Left lung (tissue), 10 donors: ENCODE results near the gene LRMDA. TPM values are rescaled to one million over a fixed set of nuclear protein-coding genes. Genes with fewer than 3 reads are reported as not detected.

ENCODE experiments used
- ATAC-seq: fragments of 200-7000 bp; cut with Tn5 transposase; one replicate; pipeline ENCODE4 v1.9.1; 2020; ENCODE audit warnings: moderate library complexity
- DNase-seq, 4 donors: peaks; one replicate each; pipeline ENCODE4 v3.0.0-alpha.2; 2013 to 2020
- H3K27ac ChIP-seq, 2 donors: fragments of 200-600 bp; sonication (generic) in 1 of 2; one replicate each; pipeline versions ENCODE4 v1.5.0 to v1.8.0; 2020 to 2021
- H3K27me3 ChIP-seq, 2 donors: fragments of 200-600 bp; sonication (generic) in 1 of 2; one replicate each; pipeline versions ENCODE4 v1.5.0 to v1.8.0; 2020 to 2021
- H3K36me3 ChIP-seq, 2 donors: fragments of 200-600 bp; sonication (generic) in 1 of 2; one replicate each; pipeline versions ENCODE4 v1.5.0 to v1.8.0; 2020 to 2021
- H3K4me1 ChIP-seq, 2 donors: fragments of 200-600 bp; one replicate each; pipeline ENCODE4 v1.8.0; 2021
- H3K4me3 ChIP-seq, 2 donors: fragments of 200-600 bp; sonication (generic) in 1 of 2; one replicate each; pipeline versions ENCODE4 v1.5.0 to v1.8.0; 2020 to 2021; ENCODE audit warnings: mild to moderate bottlenecking in 1 of 2
- H3K9me3 ChIP-seq, 2 donors: fragments of 200-600 bp; sonication (generic) in 1 of 2; one replicate each; pipeline versions ENCODE4 v1.5.0 to v1.8.0; 2020 to 2021
- intact Hi-C, 2 donors: fragments of 100-400 bp; cut with DNase I; formaldehyde crosslinking; loops; one replicate each; pipeline versions ENCODE4 v1.11.2 to v1.14.2; 2022
- polyA plus RNA-seq, 6 donors: library from polyadenylated mRNA; unstranded; fragments of 120-200 nt; gene quantifications; one replicate each; pipeline ENCODE4 v1.2.1, GENCODE V29; 2013; ENCODE audit not compliant: insufficient read length in 6 of 6
- total RNA-seq, 2 donors: library from RNA; stranded (reverse); fragmentation: NEBNext Ultra II Directional; extraction: Animal tissue kit (Norgen Biotek cat#: 25700); gene quantifications; one replicate each; pipeline ENCODE4 v1.2.1, GENCODE V29; 2021
- TF ChIP-seq, protein P1 (sequence below), 2 donors: fragments of 200-600 bp; sonication (generic) in 1 of 2; IDR thresholded peaks; one replicate each; pipeline versions ENCODE4 v1.5.0 to v1.8.0; 2021; ENCODE audit warnings: antibody characterized with exemption in 2 of 2
- donor health status: DM: no; HTN: yes; CAD: no.
- donor health status: DM: no; HTN: no; CAD: no.

LRMDA gene
- total and polyA plus RNA-seq, 8 donors, result 13.9 to 23.6 (median 18.7) TPM

DNA sequence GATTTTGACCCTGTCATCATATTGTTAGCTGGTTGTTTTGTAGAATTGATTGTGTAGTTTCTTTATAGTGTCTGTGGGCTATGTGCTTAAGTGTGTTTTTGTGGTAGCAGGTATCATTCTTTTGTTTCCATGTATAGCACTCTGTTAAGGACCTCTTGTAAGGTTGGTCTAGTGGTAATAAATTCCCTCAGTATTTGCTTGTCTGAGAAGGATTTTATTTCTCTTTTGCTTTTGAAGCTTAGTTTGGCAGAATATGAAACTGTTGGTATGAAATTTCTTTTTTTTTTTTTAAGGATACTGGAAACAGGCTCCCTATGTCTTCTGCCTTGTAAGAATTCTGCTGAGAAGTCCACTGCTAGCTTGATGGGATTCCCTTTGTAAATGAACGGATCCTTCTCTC is 1073.4 kb downstream of the LRMDA start:
- DNase-seq (no peak), ATAC-seq (no peak)
- TF ChIP-seq, protein P1, sequence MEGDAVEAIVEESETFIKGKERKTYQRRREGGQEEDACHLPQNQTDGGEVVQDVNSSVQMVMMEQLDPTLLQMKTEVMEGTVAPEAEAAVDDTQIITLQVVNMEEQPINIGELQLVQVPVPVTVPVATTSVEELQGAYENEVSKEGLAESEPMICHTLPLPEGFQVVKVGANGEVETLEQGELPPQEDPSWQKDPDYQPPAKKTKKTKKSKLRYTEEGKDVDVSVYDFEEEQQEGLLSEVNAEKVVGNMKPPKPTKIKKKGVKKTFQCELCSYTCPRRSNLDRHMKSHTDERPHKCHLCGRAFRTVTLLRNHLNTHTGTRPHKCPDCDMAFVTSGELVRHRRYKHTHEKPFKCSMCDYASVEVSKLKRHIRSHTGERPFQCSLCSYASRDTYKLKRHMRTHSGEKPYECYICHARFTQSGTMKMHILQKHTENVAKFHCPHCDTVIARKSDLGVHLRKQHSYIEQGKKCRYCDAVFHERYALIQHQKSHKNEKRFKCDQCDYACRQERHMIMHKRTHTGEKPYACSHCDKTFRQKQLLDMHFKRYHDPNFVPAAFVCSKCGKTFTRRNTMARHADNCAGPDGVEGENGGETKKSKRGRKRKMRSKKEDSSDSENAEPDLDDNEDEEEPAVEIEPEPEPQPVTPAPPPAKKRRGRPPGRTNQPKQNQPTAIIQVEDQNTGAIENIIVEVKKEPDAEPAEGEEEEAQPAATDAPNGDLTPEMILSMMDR (IDR thresholded peaks at IDR 0.05), result no peak
- H3K4me3 ChIP-seq, result no peak overlapping the region
- H3K27ac ChIP-seq, result no peak overlapping the region
- intact Hi-C loops, result no loop called here
- no peaks in the 10 kb centered on the region for H3K4me1 ChIP-seq
- peaks cover 0 to 30% of the 10 kb centered on the region in 2 donors for H3K9me3 ChIP-seq
- H3K36me3 ChIP-seq, result no peaks in the 10 kb centered on the region
- no peaks in the 10 kb centered on the region for H3K27me3 ChIP-seq

DNA sequence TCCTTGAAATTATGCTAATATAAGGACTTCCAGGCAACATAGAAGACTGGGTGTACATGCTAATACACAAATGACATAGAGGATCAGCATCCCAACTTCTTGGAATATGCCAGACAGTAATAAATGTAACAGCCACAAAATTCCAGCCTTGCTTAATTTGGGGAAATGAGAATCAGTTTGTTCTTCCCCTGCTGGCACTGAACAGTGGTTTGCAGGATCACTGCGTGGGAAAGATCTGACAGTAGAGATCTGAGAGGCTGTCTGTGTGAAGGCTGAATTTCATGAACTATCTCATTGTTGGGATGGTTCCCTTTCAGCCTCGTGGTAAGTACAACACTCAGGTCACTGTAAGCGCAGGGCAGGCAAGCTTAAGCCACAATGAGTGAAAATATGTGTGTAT is 1078.0 kb downstream of the LRMDA start:
- Histone ChIP-seq H3K27ac (no peak overlapping the region), H3K4me3 (no peak overlapping the region), H3K36me3 (no peaks in the 10 kb centered on the region), H3K4me1 (no peaks in the 10 kb centered on the region), H3K9me3 (peaks cover 0 to 17% of the 10 kb centered on the region in 2 donors), H3K27me3 (no peaks in the 10 kb centered on the region)
- DNase-seq, result no peak
- ATAC-seq, result no peak
- TF ChIP-seq, protein P1 (IDR thresholded peaks at IDR 0.05), result no peak
- intact Hi-C loops, result no loop called here

- intact Hi-C loops, result no loop called here
- TF ChIP-seq, protein P1 (IDR thresholded peaks at IDR 0.05), result no peak
- DNase-seq (no peak), ATAC-seq (no peak)
- Histone ChIP-seq H3K4me1 (no peaks in the 10 kb centered on the region), H3K36me3 (no peaks in the 10 kb centered on the region), H3K4me3 (no peak overlapping the region), H3K9me3 (no peaks in the 10 kb centered on the region), H3K27ac (no peak overlapping the region), H3K27me3 (no peaks in the 10 kb centered on the region)
Observed at GRCh38 chr10:76514321-76514720, 1082.9 kb downstream of the LRMDA start.

DNA sequence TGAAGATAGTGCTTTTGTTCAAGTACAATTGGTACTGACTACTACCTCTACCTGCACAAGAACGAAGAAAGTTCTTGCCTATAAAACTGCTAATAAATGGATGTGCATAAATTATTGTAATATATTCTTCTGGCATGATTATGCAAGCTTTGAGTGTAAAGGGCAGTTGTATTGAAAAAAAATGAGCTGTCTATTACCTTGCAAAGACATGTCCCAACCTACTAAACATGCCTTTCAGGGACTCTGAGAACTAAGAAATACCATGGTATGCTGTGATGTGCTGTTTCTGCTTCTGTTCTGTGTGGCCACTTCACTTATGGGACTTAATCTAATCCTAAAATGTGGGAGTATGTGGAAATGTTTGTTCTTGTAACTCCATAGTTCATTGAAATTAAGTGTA is 1083.4 kb downstream of the LRMDA start:
- no peak for ATAC-seq
- Histone ChIP-seq H3K36me3 (no peaks in the 10 kb centered on the region), H3K9me3 (no peaks in the 10 kb centered on the region), H3K4me3 (no peak overlapping the region), H3K27me3 (no peaks in the 10 kb centered on the region), H3K27ac (no peak overlapping the region), H3K4me1 (no peaks in the 10 kb centered on the region)
- no peak for DNase-seq
- TF ChIP-seq, protein P1 (IDR thresholded peaks at IDR 0.05), result no peak
- intact Hi-C loops, result no loop called here

GRCh38 chr10:76522547-76522946 is 1091.1 kb downstream of the LRMDA start:
- no peaks in the 10 kb centered on the region for H3K4me1 ChIP-seq
- intact Hi-C loops, result no loop called here

More at GRCh38 chr10:76522547-76522946, 1091.1 kb downstream of the LRMDA start:
- H3K27me3 ChIP-seq, result no peaks in the 10 kb centered on the region
- no peak overlapping the region for H3K27ac ChIP-seq
- no peaks in the 10 kb centered on the region for H3K9me3 ChIP-seq
- TF ChIP-seq, protein P1 (IDR thresholded peaks at IDR 0.05), result no peak
- no peaks in the 10 kb centered on the region for H3K36me3 ChIP-seq
- no peak for DNase-seq
- no peak overlapping the region for H3K4me3 ChIP-seq
- no peak for ATAC-seq
